HG02623 (cell line): Measurements from ENCODE around the gene SESTD1.
"Not testable (repeated sequence)": the region's sequence is repeated elsewhere in the genome, so short reads cannot be mapped to it uniquely, and the experiment has no call there.

Experiments
- ATAC-seq: cut with Tn5 transposase; IDR thresholded peaks from one replicate; pipeline ENCODE4 v1.9.1; 2021; ENCODE audit warnings: moderate library complexity; ENCODE audit not compliant: unreplicated experiment

SESTD1 gene

GRCh38 chr2:179268277-179268925 lies 3.8 kb upstream of the SESTD1 start:
- peak; percentile 33 for ATAC-seq

- ATAC-seq = no peak
Measured at GRCh38 chr2:179266271-179266670, 1.6 kb upstream of the SESTD1 start.

DNA sequence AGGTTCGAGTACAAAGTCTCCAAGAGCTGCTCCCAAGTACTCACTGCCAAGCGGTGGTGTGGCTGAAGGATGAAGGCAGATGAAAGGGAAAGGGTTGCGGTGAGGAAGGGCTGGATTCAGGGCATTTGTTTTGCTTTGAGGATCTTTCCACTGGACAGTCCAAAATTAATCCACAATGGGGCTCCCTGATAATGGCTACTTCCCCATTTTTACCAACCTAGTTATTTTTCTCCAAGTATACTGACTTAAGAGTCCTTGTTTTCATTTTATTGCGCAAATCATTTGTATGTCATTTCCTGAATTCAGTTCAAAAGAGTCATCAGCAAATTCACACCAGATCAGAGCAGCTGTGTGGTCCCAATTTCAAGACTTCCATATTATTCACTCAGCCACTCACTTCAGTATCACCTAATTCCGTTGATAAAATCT lies 464 bp upstream of the SESTD1 start:
- no peak for ATAC-seq

GRCh38 chr2:179263446-179264367 lies 925 bp downstream of the SESTD1 start:
- peak; percentile 29 for ATAC-seq

GRCh38 chr2:179263015-179263414 lies 1.6 kb downstream of the SESTD1 start:
- ATAC-seq = no peak

DNA sequence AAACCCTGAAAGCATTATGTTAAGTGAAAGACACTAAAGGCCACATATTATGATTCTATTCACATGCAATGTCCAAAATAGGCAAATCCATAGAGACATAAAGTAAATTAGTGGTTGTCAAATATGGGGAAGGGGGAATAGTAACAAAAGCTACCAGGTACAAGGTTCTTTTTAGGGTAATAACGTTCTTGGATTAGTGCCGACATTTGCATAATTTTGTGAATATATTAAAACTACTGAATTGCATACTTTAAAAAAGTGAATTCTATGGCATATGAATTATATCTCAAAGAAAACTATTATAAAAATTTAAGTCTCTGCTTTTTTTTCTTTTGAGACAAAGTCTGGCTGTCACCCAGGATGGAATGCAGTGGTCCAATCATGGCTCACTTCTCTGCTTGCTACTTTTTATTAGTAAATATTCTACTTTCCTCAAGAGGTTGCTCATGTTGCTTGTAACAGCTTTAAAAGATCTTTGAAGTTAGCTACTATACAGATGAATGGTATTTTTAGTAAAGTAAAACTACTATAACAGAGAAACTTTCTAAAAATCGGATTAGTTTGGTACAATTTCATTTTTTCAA lies 2.5 kb downstream of the SESTD1 start:
- no peak for ATAC-seq

DNA sequence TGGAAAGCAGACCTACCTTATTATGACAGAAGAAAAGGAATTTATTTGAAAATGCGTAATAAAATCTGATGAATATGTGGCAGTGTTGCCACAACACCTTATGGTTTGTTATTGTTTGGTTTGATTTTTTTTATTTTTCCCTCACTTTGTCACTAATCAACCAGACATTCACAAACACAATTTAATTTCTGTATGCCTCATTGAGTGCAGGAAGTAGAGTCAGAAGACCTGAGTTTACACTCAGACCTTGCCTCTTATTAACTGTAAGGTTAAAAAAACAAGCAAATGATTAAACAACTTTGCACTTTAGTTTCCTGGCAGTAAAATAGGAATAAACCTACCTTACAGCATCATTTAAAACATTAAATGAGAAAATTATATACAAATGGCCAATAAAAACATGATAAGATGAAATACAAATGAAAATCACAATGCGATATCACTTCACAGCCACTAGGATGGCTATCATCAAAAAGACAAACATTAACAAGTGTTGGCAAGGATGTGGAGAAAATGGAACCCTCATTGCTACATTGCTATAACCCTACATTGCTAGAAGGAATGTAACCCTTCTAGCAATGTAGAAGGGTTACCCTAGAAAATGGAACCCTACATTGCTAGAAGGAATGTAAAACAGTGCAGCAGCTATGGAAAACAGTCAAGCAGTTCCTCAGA lies 3.3 kb downstream of the SESTD1 start:
- no peak for ATAC-seq

DNA sequence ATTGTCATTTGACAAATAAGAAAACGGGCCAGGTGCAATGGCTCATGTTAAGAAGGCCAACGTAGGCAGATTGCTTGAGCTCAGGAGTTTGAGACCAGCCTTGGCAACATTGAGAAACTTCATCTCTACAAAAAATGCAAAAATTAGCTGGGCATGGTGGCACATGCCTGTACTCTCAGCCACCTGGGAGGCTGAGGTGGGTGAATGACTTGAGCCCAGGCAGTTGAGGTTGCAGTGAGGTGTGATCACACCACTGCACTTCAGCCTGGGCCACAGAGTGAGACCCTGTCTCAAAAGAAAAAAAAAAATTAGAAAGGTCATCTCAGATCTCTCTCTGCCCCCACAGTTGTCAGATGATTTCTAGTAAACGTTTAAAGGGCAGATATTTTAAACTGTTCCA lies 4.4 kb downstream of the SESTD1 start:
- ATAC-seq = no peak

GRCh38 chr2:179255129-179255528 lies 9.5 kb downstream of the SESTD1 start:
- ATAC-seq = no peak

DNA sequence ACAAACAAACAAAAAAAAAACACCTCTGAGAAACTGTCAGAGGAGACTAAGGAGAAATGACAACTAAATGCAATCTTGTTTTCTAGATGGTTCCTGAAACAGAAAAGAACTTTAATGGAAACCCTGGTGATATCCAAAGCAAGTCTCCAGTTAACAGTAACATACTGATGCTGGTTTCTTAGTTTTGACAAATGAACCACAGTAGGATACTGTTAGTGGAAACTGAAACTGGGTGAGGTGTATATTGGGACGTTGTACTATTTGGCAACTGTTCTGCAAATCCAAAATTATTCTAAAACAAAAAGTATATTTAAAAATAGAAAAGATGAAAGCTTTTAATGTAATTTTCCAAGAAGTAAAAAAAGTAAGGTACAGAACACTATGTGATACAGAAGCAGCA lies 11.4 kb downstream of the SESTD1 start:
- ATAC-seq = peak; percentile 65

GRCh38 chr2:179252423-179252822 lies 12.2 kb downstream of the SESTD1 start:
- ATAC-seq = no peak

DNA sequence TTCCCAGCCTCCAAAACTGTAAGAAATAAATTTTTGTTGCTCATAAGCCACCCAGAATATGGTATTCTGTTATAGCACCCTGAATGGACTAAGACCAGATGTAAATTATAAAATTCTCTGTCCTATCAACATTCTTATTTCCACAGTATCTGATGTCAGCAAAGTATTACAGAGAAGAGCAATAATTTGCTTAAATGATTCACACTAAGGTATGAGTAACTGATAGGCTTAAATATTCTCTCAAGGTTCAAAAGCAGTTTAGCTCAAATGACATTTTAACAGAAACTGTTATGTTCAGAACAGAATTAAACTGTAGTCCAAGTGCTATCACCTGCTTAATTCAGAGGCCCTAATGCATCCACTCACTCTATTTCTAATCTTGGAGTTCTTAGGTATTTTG lies 12.8 kb downstream of the SESTD1 start:
- ATAC-seq = no peak

DNA sequence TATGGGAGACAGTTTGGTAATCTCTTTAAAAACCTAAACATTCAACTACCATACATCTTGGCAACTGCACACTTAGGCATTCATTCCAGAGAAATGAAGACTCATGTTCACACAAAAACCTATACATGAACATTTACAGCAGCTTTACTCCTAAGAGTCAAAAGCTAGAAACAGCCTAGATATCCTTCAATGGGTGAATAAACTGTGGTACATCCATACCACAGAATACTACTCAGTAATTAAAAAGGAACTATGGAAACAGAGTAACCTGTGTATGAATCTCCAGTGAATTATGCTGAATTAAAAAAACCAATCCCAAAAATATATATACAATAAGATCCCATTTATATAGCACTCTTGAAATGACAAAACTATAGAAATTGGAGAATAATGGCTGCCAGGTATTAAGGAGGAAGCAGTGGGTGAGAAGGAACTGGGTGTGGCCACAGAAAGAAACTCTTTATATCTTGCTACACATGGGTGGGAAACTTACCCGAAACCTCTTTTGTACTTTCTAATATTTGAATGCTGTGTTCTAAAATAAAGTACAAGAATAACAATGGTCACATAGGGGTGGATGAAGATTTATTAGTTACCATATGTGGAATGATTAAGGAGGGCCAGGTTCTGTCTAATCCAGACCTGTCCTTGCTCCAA lies 13.7 kb downstream of the SESTD1 start:
- peak; percentile 28 for ATAC-seq

DNA sequence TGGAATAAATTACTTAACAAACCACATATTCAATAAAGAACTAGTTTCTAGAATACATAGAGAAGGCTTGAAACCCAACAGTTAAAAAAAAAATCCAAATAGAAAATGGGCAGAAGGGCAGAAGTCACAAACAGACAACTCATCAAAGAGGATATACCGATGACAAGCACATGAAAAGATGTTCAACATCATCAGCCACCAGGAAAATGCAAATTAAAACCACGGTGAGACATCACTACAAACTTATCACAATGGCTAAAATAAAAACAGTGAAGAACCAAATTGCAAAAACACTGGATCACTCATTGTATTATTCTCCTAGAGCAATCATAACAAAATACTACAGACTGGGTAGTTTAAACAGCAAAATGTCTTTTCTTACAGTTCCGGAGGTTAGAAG lies 14.5 kb downstream of the SESTD1 start:
- ATAC-seq = no peak

DNA sequence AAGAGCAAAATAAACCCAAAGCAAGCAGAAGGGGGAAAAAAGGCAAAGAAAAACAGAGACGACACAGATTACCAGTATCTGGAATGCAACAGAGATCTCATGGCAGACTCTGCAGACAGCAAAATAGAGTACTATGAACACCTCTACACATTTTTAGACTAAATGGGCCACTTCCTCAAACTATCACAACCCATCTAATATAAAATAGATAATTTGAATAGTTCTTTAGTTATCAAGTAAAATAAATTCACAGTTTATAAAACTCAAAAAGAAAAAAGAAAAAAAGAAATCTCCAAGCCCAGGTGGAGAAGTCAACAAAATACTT lies 16.6 kb downstream of the SESTD1 start:
- ATAC-seq = peak; percentile 27

- ATAC-seq = peak; percentile 46
Measured at GRCh38 chr2:179247318-179248023, 17.2 kb downstream of the SESTD1 start.

DNA sequence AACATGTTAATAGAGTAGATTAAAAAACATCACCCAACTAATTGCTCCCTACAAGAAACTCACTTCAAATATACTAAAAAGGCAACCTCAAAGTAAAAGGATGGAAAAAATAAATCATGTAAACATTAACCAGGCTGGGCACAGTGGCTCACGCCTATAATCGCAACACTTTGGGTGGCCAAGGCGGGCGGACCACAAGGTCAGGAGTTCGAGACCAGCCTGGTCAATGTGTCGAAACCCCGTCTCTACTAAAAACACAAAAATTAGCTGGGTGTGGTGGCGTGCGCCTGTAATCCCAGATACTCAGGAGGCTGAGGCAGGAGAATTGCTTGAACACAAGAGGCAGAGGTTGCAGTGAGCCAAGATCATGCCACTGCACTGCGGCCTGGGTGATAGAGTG lies 18.8 kb downstream of the SESTD1 start:
- ATAC-seq = not testable (repeated sequence)

GRCh38 chr2:179243046-179243445 lies 21.6 kb downstream of the SESTD1 start:
- ATAC-seq = no peak

DNA sequence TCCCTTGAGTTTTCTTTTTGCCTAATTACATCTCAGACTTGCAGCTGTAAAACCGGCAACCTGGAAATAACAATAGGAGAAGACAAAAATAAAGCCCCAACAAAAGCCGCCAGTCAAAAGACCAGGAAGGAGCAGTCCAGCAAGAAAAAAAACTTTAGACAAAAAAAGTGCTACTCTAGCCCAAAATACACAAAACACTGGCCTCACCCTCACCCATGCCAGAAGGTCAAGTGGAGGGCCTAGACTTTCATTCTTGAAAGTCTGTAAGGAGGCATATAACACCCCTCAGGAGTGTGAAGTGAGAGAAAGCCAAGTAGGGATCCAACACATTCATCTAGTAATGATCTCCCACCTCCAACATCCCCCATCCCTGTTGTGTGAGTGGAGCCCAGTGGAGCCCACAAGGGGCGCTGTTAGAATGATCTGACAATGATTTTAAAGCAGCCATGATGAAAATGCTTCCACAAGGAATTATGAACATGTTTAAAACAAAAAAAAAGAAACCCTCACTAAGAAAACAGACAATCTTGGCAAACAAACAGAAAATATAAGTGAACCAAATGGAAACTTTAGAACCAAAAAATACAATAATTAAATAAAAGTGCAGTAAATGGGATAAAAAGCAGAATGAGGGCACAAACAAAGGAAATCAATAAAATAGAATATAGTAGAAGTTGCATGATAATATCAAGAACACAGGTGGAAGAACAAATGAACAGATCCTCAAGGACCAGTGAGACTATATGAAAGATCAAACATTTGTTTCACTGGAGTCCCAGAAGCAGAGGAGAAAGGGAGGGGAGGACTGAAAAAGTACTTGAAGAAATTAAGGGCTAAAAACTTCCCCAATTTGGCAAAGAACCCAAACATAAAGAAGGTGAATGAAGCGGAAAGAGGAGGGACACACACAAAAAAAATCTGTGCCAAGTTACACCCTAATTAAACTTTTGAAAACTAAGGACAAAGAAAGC lies 23.9 kb downstream of the SESTD1 start:
- ATAC-seq = no peak
